NB4 (cell line): ENCODE results near the gene ASAP2.

Experiments used
- DNase-seq: peaks from one replicate; pipeline ENCODE4 v3.0.0; 2010; ENCODE audit warnings: low read depth
- H3K4me3 ChIP-seq: one replicate; pipeline ENCODE4 v1.5.1; 2011; ENCODE audit warnings: mild to moderate bottlenecking, low read depth, low read length, moderate library complexity
- CTCF ChIP-seq: IDR thresholded peaks from one replicate; pipeline ENCODE4 v1.5.1; 2012; ENCODE audit warnings: low read depth, low read length
- MAX ChIP-seq: IDR thresholded peaks from 2 replicates; pipeline ENCODE4 v1.6.1; 2011; ENCODE audit warnings: low read depth, low read length
- MYC ChIP-seq: IDR thresholded peaks from 2 replicates; pipeline ENCODE4 v1.6.1; 2011; ENCODE audit warnings: low read depth, low read length
- POLR2A ChIP-seq: IDR thresholded peaks from 2 replicates; pipeline ENCODE4 v1.6.1; 2011; ENCODE audit warnings: mild to moderate bottlenecking; ENCODE audit not compliant: insufficient read length; ENCODE audit errors: extremely low read depth

The ASAP2 gene

GRCh38 chr2:9219027-9219445, 12.4 kb downstream of the ASAP2 start:
- DNase-seq = no peak
- TF ChIP-seq MAX = no peak
- TF ChIP-seq POLR2A = no peak
- no peak for TF ChIP-seq MYC
- TF ChIP-seq CTCF = no peak

GRCh38 chr2:9220201-9220600, 13.6 kb downstream of the ASAP2 start:
- DNase-seq = no peak
- H3K4me3 ChIP-seq = no peak overlapping the region
- TF ChIP-seq CTCF (no peak), MYC (no peak), POLR2A (no peak), MAX (no peak)

More at GRCh38 chr2:9219027-9219445, 12.4 kb downstream of the ASAP2 start:
- no peak overlapping the region for H3K4me3 ChIP-seq

- no peak overlapping the region for H3K4me3 ChIP-seq
- no peak for DNase-seq
- no peak for TF ChIP-seq MYC
- no peak for TF ChIP-seq MAX
- TF ChIP-seq CTCF = no peak
- no peak for TF ChIP-seq POLR2A
These were observed 14.6 kb downstream of the ASAP2 start for GRCh38 chr2:9221223-9221622.

- DNase-seq = no peak
- TF ChIP-seq CTCF = no peak
- TF ChIP-seq MAX = no peak
- TF ChIP-seq POLR2A = no peak
- TF ChIP-seq MYC = no peak
- no peak overlapping the region for H3K4me3 ChIP-seq
These were observed 15.8 kb downstream of the ASAP2 start for GRCh38 chr2:9222239-9222892.

- DNase-seq = no peak
These were observed 16.3 kb downstream of the ASAP2 start for GRCh38 chr2:9222893-9223287.

More at GRCh38 chr2:9222893-9223287, 16.3 kb downstream of the ASAP2 start:
- H3K4me3 ChIP-seq = no peak overlapping the region
- TF ChIP-seq MAX (no peak), POLR2A (no peak), CTCF (no peak), MYC (no peak)
